ENCODE data around the gene TCF4. TPM values are rescaled to one million over a fixed set of nuclear protein-coding genes. Genes with fewer than 3 reads are reported as not detected.

TCF4 gene
- total RNA-seq, 1 experiment from 2014 or later: 0.42 TPM

DNA sequence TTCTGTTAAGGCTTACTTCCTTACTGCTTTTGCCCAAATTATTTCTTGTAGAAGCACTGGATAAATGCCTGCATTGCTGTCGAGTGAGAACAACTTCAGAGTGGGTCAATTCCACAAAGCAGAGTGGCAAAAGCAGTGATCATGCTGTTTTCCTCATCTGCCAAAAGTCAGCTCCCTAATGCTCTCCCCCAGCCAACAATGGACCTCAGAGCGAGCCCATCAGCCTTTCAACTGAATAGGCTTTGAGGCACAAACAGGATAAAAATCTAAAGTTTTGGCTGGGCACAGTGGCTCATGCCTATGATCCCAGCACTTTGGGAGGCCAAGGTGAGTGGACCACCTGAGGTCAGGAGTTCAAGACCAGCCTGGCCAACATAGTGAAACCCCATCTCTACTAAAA lies 222.7 kb downstream of the TCF4 start (continued):
- TF ChIP-seq, protein P1, sequence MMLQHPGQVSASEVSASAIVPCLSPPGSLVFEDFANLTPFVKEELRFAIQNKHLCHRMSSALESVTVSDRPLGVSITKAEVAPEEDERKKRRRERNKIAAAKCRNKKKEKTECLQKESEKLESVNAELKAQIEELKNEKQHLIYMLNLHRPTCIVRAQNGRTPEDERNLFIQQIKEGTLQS (IDR thresholded peaks at IDR 0.05): no peak
- TF ChIP-seq RAD21 (IDR thresholded peaks at IDR 0.05; ENCODE audit: low read depth): no peak
- TF ChIP-seq, protein P2, sequence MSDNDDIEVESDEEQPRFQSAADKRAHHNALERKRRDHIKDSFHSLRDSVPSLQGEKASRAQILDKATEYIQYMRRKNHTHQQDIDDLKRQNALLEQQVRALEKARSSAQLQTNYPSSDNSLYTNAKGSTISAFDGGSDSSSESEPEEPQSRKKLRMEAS (IDR thresholded peaks at IDR 0.05): no peak
- no peak for TF ChIP-seq SRF (IDR thresholded peaks at IDR 0.05; ENCODE audit: low read depth)
- TF ChIP-seq EZH2phosphoT487 (IDR thresholded peaks at IDR 0.05; ENCODE audit: borderline replicate concordance): no peak
- no peak for TF ChIP-seq ELF1 (IDR thresholded peaks at IDR 0.05; ENCODE audit: borderline replicate concordance, low read depth)
- TF ChIP-seq TCF7L2 (IDR thresholded peaks at IDR 0.05; ENCODE audit: borderline replicate concordance, extremely low read depth, insufficient read depth, insufficient read length): no peak
- no peak for TF ChIP-seq JUND (IDR thresholded peaks at IDR 0.05)
- no peak for TF ChIP-seq ZNF274 (IDR thresholded peaks at IDR 0.05; ENCODE audit: low read depth, low read length)
- no peak for TF ChIP-seq EGR1 (IDR thresholded peaks at IDR 0.05; ENCODE audit: low read depth)
- TF ChIP-seq SP1 (IDR thresholded peaks at IDR 0.05; ENCODE audit: low read depth): no peak

DNA sequence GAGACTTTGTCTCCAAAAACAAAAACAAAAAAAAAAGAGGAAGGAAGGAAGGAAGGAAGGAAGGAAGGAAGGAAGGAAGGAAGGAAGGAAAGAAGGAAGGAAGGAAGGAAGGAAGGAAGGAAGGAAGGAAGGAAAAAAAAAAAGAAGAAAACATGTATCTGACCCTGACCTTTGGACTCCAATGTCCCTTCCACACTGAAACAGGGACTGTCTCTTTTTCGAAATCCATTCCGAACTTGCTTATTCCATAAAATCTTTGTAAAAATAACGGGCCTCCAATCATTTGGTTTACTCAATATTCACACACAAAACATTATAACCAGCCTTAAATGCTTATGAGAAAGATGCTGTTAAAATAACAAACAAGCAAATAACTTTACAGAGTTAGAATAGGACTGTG lies 225.7 kb downstream of the TCF4 start:
- H3K9me2 ChIP-seq (ENCODE audit: insufficient read depth): no peaks in the 10 kb centered on the region
- H3K36me3 ChIP-seq (ENCODE audit: control insufficient read depth in 1 of 2, insufficient read depth in 2 of 2, low read length in 2 of 2): no peaks in the 10 kb centered on the region
- intact Hi-C loops (cut with micrococcal nuclease): no loop called here
- no peak overlapping the region for H3K4me3 ChIP-seq (replicated peaks in 1 of 2; ENCODE audit: low read depth in 1 of 2, low read length in 2 of 2)
- POLR2A ChIA-PET: no interaction called here
- TF ChIP-seq, protein P3, sequence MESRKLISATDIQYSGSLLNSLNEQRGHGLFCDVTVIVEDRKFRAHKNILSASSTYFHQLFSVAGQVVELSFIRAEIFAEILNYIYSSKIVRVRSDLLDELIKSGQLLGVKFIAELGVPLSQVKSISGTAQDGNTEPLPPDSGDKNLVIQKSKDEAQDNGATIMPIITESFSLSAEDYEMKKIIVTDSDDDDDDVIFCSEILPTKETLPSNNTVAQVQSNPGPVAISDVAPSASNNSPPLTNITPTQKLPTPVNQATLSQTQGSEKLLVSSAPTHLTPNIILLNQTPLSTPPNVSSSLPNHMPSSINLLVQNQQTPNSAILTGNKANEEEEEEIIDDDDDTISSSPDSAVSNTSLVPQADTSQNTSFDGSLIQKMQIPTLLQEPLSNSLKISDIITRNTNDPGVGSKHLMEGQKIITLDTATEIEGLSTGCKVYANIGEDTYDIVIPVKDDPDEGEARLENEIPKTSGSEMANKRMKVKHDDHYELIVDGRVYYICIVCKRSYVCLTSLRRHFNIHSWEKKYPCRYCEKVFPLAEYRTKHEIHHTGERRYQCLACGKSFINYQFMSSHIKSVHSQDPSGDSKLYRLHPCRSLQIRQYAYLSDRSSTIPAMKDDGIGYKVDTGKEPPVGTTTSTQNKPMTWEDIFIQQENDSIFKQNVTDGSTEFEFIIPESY (IDR thresholded peaks at IDR 0.05; ENCODE audit: extremely low read depth, insufficient replicate concordance, low read length): no peak
- TF ChIP-seq JUND (IDR thresholded peaks at IDR 0.05) (no peak), EZH2 (IDR thresholded peaks at IDR 0.05) (no peak), CEBPB (IDR thresholded peaks at IDR 0.05; ENCODE audit: low read depth) (no peak), ELF1 (IDR thresholded peaks at IDR 0.05; ENCODE audit: borderline replicate concordance, low read depth) (no peak), EZH2phosphoT487 (IDR thresholded peaks at IDR 0.05; ENCODE audit: borderline replicate concordance) (no peak), SIN3A (IDR thresholded peaks at IDR 0.05; ENCODE audit: low read depth) (no peak)
- TF ChIP-seq, protein P1 (IDR thresholded peaks at IDR 0.05): no peak
- TF ChIP-seq, protein P4, sequence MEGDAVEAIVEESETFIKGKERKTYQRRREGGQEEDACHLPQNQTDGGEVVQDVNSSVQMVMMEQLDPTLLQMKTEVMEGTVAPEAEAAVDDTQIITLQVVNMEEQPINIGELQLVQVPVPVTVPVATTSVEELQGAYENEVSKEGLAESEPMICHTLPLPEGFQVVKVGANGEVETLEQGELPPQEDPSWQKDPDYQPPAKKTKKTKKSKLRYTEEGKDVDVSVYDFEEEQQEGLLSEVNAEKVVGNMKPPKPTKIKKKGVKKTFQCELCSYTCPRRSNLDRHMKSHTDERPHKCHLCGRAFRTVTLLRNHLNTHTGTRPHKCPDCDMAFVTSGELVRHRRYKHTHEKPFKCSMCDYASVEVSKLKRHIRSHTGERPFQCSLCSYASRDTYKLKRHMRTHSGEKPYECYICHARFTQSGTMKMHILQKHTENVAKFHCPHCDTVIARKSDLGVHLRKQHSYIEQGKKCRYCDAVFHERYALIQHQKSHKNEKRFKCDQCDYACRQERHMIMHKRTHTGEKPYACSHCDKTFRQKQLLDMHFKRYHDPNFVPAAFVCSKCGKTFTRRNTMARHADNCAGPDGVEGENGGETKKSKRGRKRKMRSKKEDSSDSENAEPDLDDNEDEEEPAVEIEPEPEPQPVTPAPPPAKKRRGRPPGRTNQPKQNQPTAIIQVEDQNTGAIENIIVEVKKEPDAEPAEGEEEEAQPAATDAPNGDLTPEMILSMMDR (IDR thresholded peaks at IDR 0.05 in 2 of 3, conservative IDR thresholded peaks at IDR 0.05 in 1 of 3; ENCODE audit: borderline replicate concordance in 1 of 3, insufficient read depth in 1 of 3, low read depth in 2 of 3, low read length in 2 of 3): no peak
- H3K4me2 ChIP-seq (ENCODE audit: low read length): no peak overlapping the region
- H2AFZ ChIP-seq (ENCODE audit: low read depth, low read length, poor library complexity, severe bottlenecking): no peak overlapping the region
- H3K4me1 ChIP-seq (ENCODE audit: control insufficient read depth in 1 of 2, insufficient read depth in 2 of 2, low read length in 2 of 2): no peaks in the 10 kb centered on the region
- no peak overlapping the region for H3K27ac ChIP-seq (ENCODE audit: low read depth, low read length)
- ATAC-seq (no peak), DNase-seq (ENCODE audit: low read depth, low spot score) (no peak)
- no peaks in the 10 kb centered on the region for H4K20me1 ChIP-seq (ENCODE audit: insufficient read depth)
- H3K27me3 ChIP-seq (ENCODE audit: insufficient read depth, low read length): no peaks in the 10 kb centered on the region
- no TSS peak for BruUV-seq (replicated peaks)
- CTCF ChIA-PET: no interaction called here
- RAD21 ChIA-PET (ENCODE audit: low non-redundant PET in 1 of 2, low total read pairs in 2 of 2, uncharacterized antibody in 2 of 2, unreplicated experiment in 2 of 2): no interaction called here
- no peak overlapping the region for H3K9ac ChIP-seq (ENCODE audit: low read length)
- H3K9me3 ChIP-seq (ENCODE audit: control insufficient read depth in 1 of 2, insufficient read depth in 1 of 2, low read depth in 1 of 2, low read length in 2 of 2): no peaks in the 10 kb centered on the region; a peak in 1 of 4 replicates
- no peaks in the 10 kb centered on the region for H3K79me2 ChIP-seq (ENCODE audit: insufficient read depth, low read length)
